Sigmoid colon (tissue), 7 donors: ENCODE data around the gene TCEAL7. TPM values are rescaled to one million over a fixed set of nuclear protein-coding genes. Genes with fewer than 3 reads are reported as not detected.

ENCODE experiments used
- DNase-seq: peaks from one replicate; pipeline ENCODE4 v3.0.0-alpha.2; 2019
- H3K27ac ChIP-seq, 4 donors: fragments of 200-600 bp; sonication (generic); one replicate each; pipeline ENCODE4 v1.5.1; 2016 to 2019; ENCODE audit warnings: mild to moderate bottlenecking in 1 of 4
- H3K27me3 ChIP-seq, 3 donors: fragments of 200-600 bp; sonication (generic); one replicate each; pipeline ENCODE4 v1.5.1; 2019; ENCODE audit warnings: mild to moderate bottlenecking in 1 of 3
- H3K36me3 ChIP-seq, 4 donors: fragments of 200-600 bp; sonication (generic); one replicate each; pipeline ENCODE4 v1.5.1; 2016 to 2019
- H3K4me1 ChIP-seq, 4 donors: fragments of 200-600 bp; sonication (generic); one replicate each; pipeline ENCODE4 v1.5.1; 2017 to 2019
- H3K4me3 ChIP-seq, 4 donors: fragments of 200-600 bp; sonication (generic); one replicate each; pipeline ENCODE4 v1.5.1; 2017 to 2019; ENCODE audit warnings: mild to moderate bottlenecking in 2 of 4, moderate library complexity in 1 of 4
- H3K9me3 ChIP-seq, 4 donors: fragments of 200-600 bp in 3 of 4; sonication (generic) in 3 of 4; one replicate each; pipeline versions ENCODE4 v1.5.1 to v1.6.1; 2013 to 2019
- CTCF ChIP-seq, 4 experiments: fragments of 450-650 bp in 3 of 4; fragments of 200-600 bp in 1 of 4; IDR thresholded peaks; one replicate each; pipeline ENCODE4 v1.5.1; 2016 to 2019; ENCODE audit warnings: antibody characterized with exemption in 4 of 4, mild to moderate bottlenecking in 3 of 4, moderate library complexity in 2 of 4
- EP300 ChIP-seq, 4 donors: sonication (generic); formaldehyde crosslinking; IDR thresholded peaks; one replicate each; pipeline ENCODE4 v1.6.1; 2017; ENCODE audit warnings: antibody characterized with exemption in 4 of 4
- POLR2A ChIP-seq, 2 donors: fragments of 450-650 bp; IDR thresholded peaks; one replicate each; pipeline ENCODE4 v1.6.1; 2016; ENCODE audit warnings: antibody characterized with exemption in 2 of 2, mild to moderate bottlenecking in 2 of 2, moderate library complexity in 2 of 2
- POLR2AphosphoS5 ChIP-seq, 4 donors: sonication (generic); formaldehyde crosslinking; IDR thresholded peaks; one replicate each; pipeline ENCODE4 v1.6.1; 2017; ENCODE audit warnings: antibody characterized with exemption in 4 of 4
- WGBS, 2 donors: extraction: QIAGEN DNeasy Blood & Tissue Kit; methylation state at CpG; one replicate each; pipeline ENCODE4 v1.1.7; 2013; 5-methylcytosine and 5-hydroxymethylcytosine counted together
- intact Hi-C: fragments of 100-400 bp; cut with DNase I; formaldehyde crosslinking; loops from one replicate; pipeline ENCODE4 v1.15.1; 2023
- polyA plus RNA-seq, 3 donors: library from polyadenylated mRNA; stranded (reverse); fragments of 200-250 nt; gene quantifications; one replicate each; pipeline ENCODE4 v1.2.3, GENCODE V29; 2013
- total RNA-seq, 4 donors: library from RNA; depleted of rRNA; stranded (reverse); fragments of >200 nt; gene quantifications; one replicate each; pipeline ENCODE4 v1.1.0, GENCODE V29; 2016
- donor health status: healthy with polysubstance abuse.
- donor health status: Bipolar disorder and iron deficiency.
- donor health status: healthy.

TCEAL7 gene
- total and polyA plus RNA-seq, 7 donors = 1.8 to 35.2 (median 19.7) TPM

DNA sequence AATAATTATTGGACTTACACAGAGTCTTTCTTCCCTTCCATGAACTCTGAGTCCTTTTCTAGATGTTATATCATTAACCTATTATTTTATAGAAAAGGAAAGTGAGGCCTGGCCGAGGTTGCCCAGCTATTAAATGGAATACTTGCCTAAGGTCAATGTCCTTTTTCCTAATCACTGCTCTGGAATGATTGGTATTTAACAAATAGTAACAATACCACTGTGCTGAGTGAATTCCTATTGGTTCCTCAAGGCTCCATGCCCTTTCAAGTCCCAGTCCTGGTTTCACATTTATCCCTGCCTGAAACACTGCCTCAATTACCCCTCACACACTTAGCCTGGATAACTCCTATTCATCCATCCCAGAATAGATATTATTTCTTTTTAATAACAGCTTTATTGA lies 32.4 kb downstream of the TCEAL7 start:
- H3K27me3 ChIP-seq = no peaks in the 10 kb centered on the region
- no peak for DNase-seq
- no peaks in the 10 kb centered on the region for H3K9me3 ChIP-seq
- H3K36me3 ChIP-seq = no peaks in the 10 kb centered on the region
- H3K4me1 ChIP-seq = peaks cover 0 to 4% (median 0%) of the 10 kb centered on the region in 4 donors
- TF ChIP-seq CTCF (IDR thresholded peaks at IDR 0.05) (no peak), EP300 (IDR thresholded peaks at IDR 0.05) (no peak), POLR2A (IDR thresholded peaks at IDR 0.05) (no peak), POLR2AphosphoS5 (IDR thresholded peaks at IDR 0.05) (no peak)
- WGBS, 2 donors = 29 to 36% methylated on average over 1 of the region's 1 CpG
- H3K27ac ChIP-seq = no peak overlapping the region
- H3K4me3 ChIP-seq = no peak overlapping the region
- intact Hi-C loops = no loop called here

DNA sequence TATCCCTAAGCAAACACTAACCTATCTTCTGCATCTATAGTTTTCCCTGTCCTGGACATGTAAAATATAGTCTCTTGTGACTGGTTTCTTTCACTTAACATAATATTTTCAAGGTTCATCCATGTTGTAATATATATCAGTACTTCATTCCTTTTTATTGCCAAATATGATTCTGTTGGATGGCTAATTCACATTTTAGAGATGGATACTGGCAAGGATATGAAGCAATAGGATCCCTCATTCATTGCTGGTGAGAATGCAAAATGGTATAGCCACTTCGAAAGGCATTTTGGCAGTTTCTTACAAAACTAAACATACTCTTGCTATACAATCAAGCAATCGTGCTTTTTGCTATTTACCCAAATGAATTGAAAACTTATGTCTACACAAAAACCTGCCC lies 33.0 kb downstream of the TCEAL7 start:
- 88 to 89% methylated on average over 2 of the region's 2 CpGs for WGBS, 2 donors
- Histone ChIP-seq H3K4me3 (no peak overlapping the region), H3K36me3 (no peaks in the 10 kb centered on the region), H3K9me3 (no peaks in the 10 kb centered on the region), H3K27me3 (no peaks in the 10 kb centered on the region), H3K4me1 (no peaks in the 10 kb centered on the region), H3K27ac (no peak overlapping the region)
- DNase-seq = no peak
- TF ChIP-seq POLR2A (IDR thresholded peaks at IDR 0.05) (no peak), EP300 (IDR thresholded peaks at IDR 0.05) (no peak), CTCF (IDR thresholded peaks at IDR 0.05) (no peak), POLR2AphosphoS5 (IDR thresholded peaks at IDR 0.05) (no peak)
- intact Hi-C loops = no loop called here

- no peak for DNase-seq
- H3K9me3 ChIP-seq = no peaks in the 10 kb centered on the region
- 91 to 94% methylated on average over 1 of the region's 1 CpG for WGBS, 2 donors
- no peaks in the 10 kb centered on the region for H3K27me3 ChIP-seq
- intact Hi-C loops = no loop called here
- TF ChIP-seq POLR2A (IDR thresholded peaks at IDR 0.05) (no peak), EP300 (IDR thresholded peaks at IDR 0.05) (no peak), POLR2AphosphoS5 (IDR thresholded peaks at IDR 0.05) (no peak), CTCF (IDR thresholded peaks at IDR 0.05) (no peak)
- no peaks in the 10 kb centered on the region for H3K4me1 ChIP-seq
- no peaks in the 10 kb centered on the region for H3K36me3 ChIP-seq
- H3K4me3 ChIP-seq = no peak overlapping the region
- no peak overlapping the region for H3K27ac ChIP-seq
Observed at GRCh38 chrX:103367502-103367901, 37.5 kb downstream of the TCEAL7 start.

GRCh38 chrX:103369479-103369878 lies 39.4 kb downstream of the TCEAL7 start:
- Histone ChIP-seq H3K36me3 (no peaks in the 10 kb centered on the region), H3K27ac (no peak overlapping the region), H3K27me3 (no peaks in the 10 kb centered on the region), H3K4me1 (no peaks in the 10 kb centered on the region), H3K4me3 (no peak overlapping the region), H3K9me3 (no peaks in the 10 kb centered on the region)
- TF ChIP-seq POLR2A (IDR thresholded peaks at IDR 0.05) (no peak), POLR2AphosphoS5 (IDR thresholded peaks at IDR 0.05) (no peak), EP300 (IDR thresholded peaks at IDR 0.05) (no peak), CTCF (IDR thresholded peaks at IDR 0.05) (no peak)
- intact Hi-C loops = no loop called here
- no peak for DNase-seq

DNA sequence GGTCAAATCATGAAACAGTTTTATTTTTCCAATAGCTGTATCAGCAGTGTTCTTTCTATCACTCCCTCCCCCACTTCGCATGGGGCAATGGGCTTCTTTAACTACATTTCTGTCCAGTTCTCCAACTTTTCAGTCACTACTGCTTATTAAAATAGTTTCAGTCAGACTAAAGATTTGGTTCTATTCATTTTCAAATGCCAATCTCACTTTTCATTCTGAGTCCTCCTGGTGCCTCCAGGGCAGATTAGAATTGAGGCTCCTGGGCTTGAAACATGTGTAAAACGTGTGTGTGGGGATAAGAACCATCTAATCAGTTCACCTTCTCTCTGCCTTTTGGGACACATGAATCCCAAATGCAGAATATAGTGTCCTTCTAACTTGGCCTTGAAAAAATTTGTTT lies 42.8 kb downstream of the TCEAL7 start:
- H3K36me3 ChIP-seq = no peaks in the 10 kb centered on the region
- H3K9me3 ChIP-seq = no peaks in the 10 kb centered on the region
- H3K4me3 ChIP-seq = no peak overlapping the region
- H3K4me1 ChIP-seq = no peaks in the 10 kb centered on the region
- TF ChIP-seq POLR2AphosphoS5 (IDR thresholded peaks at IDR 0.05) (no peak), POLR2A (IDR thresholded peaks at IDR 0.05) (no peak), CTCF (IDR thresholded peaks at IDR 0.05) (no peak), EP300 (IDR thresholded peaks at IDR 0.05) (no peak)
- intact Hi-C loops = no loop called here
- no peak for DNase-seq
- H3K27ac ChIP-seq = no peak overlapping the region
- H3K27me3 ChIP-seq = peaks cover 0 to 3% (median 0%) of the 10 kb centered on the region in 3 donors
- 73 to 80% methylated on average over 2 of the region's 2 CpGs for WGBS, 2 donors
